K562 (cell line): ENCODE data around the gene HPX. TPM values are rescaled to one million over a fixed set of nuclear protein-coding genes. Genes with fewer than 3 reads are reported as not detected.
A peak's percentile ranks its signal among the peaks of the same experiment; 100 is the strongest.

Source experiments
- ASH1L ChIP-seq: fragments of 450-650 bp; IDR thresholded peaks from 2 replicates; pipeline ENCODE4 v1.6.1; 2018; ENCODE audit warnings: borderline replicate concordance, mild to moderate bottlenecking, low read depth; ENCODE audit not compliant: partially characterized antibody
- CEBPZ ChIP-seq: fragments of 150-350 bp; IDR thresholded peaks from 2 replicates; pipeline ENCODE4 v1.6.1; 2014; ENCODE audit warnings: low read depth, mild to moderate bottlenecking, low read length, borderline replicate concordance
- CHD1 ChIP-seq: fragments of 200-600 bp; sonication (generic); IDR thresholded peaks from one replicate; pipeline ENCODE4 v1.6.1; 2012; ENCODE audit warnings: mild to moderate bottlenecking, moderate library complexity, low read length, inconsistent platforms
- EGR1 ChIP-seq: fragments of 450-650 bp; conservative IDR thresholded peaks from 2 replicates; pipeline ENCODE4 v1.6.1; 2017; ENCODE audit warnings: mild to moderate bottlenecking
- FOXA3 ChIP-seq, 2 experiments: fragments of 450-650 bp in 1 of 2; sonication (generic) in 1 of 2; formaldehyde crosslinking; IDR thresholded peaks in 1 of 2; conservative IDR thresholded peaks in 1 of 2; 2 replicates each; pipeline versions ENCODE4 v1.4.0 to v1.8.0; 2020 to 2022; ENCODE audit warnings: mild to moderate bottlenecking in 2 of 2, missing genetic modification reagents in 1 of 2
- HMGXB4 ChIP-seq: sonication (generic); formaldehyde crosslinking; IDR thresholded peaks from 2 replicates; pipeline ENCODE4 v1.8.1; 2023; ENCODE audit warnings: mild to moderate bottlenecking, missing genetic modification reagents
- HNRNPK ChIP-seq: fragments of 200-400 bp; formaldehyde crosslinking; IDR thresholded peaks from one replicate; pipeline ENCODE4 v1.6.1; 2018; ENCODE audit warnings: mild to moderate bottlenecking, low read depth, low read length; ENCODE audit not compliant: poor library complexity, severe bottlenecking
- HNRNPL ChIP-seq: fragments of 200-400 bp; formaldehyde crosslinking; IDR thresholded peaks from 2 replicates; pipeline ENCODE4 v1.6.1; 2017; ENCODE audit warnings: low read depth, mild to moderate bottlenecking, low read length
- ILK ChIP-seq: fragments of 450-650 bp; IDR thresholded peaks from 2 replicates; pipeline ENCODE4 v1.6.1; 2016; ENCODE audit warnings: missing genetic modification characterization, low read depth, mild to moderate bottlenecking, missing compliant biosample characterization, moderate library complexity, borderline replicate concordance
- NCOA1 ChIP-seq: fragments of 450-650 bp; IDR thresholded peaks from 2 replicates; pipeline ENCODE4 v1.6.1; 2016; ENCODE audit warnings: low read depth
- NR2C2 ChIP-seq, 2 experiments: fragments of 200-800 bp in 1 of 2; sonication (Bioruptor generic) in 1 of 2; sonication (generic) in 1 of 2; formaldehyde crosslinking in 1 of 2; IDR thresholded peaks; 2 replicates each; pipeline versions ENCODE4 v1.6.1 to v1.8.0; 2016 to 2022; ENCODE audit warnings: mild to moderate bottlenecking in 1 of 2, missing compliant biosample characterization in 1 of 2, missing genetic modification characterization in 1 of 2, missing genetic modification reagents in 1 of 2
- PCBP1 ChIP-seq: fragments of 200-400 bp; formaldehyde crosslinking; IDR thresholded peaks from 2 replicates; pipeline ENCODE4 v1.6.1; 2018; ENCODE audit warnings: mild to moderate bottlenecking, low read depth, low read length; ENCODE audit not compliant: poor library complexity, severe bottlenecking
- PREB ChIP-seq: sonication (generic); formaldehyde crosslinking; IDR thresholded peaks from 2 replicates; pipeline ENCODE4 v1.8.1; 2023; ENCODE audit warnings: mild to moderate bottlenecking, missing genetic modification reagents
- SAP30 ChIP-seq: fragments of 200-600 bp; sonication (generic); IDR thresholded peaks from 2 replicates; pipeline ENCODE4 v1.6.1; 2012; ENCODE audit warnings: borderline replicate concordance, low read depth, mild to moderate bottlenecking, moderate library complexity, low read length, control low read depth, inconsistent platforms; ENCODE audit not compliant: insufficient read depth, poor library complexity, severe bottlenecking
- SP2 ChIP-seq: IDR thresholded peaks from 2 replicates; pipeline ENCODE4 v1.6.1; 2011; ENCODE audit warnings: mild to moderate bottlenecking, low read depth, low read length, moderate library complexity; ENCODE audit not compliant: poor library complexity, severe bottlenecking; ENCODE audit errors: extremely low read depth
- STAT5A ChIP-seq: IDR thresholded peaks from 2 replicates; pipeline ENCODE4 v1.6.1; 2012; ENCODE audit warnings: low read length, inconsistent platforms, borderline replicate concordance
- THAP12 ChIP-seq: fragments of 250-450 bp; sonication (Bioruptor Pico); IDR thresholded peaks from 2 replicates; pipeline ENCODE4 v1.9.0; 2021; ENCODE audit warnings: mild to moderate bottlenecking, inconsistent platforms
- ZC3H8 ChIP-seq: fragments of 450-650 bp; IDR thresholded peaks from 2 replicates; pipeline ENCODE4 v1.6.1; 2017
- ZNF586 ChIP-seq: fragments of 450-650 bp; formaldehyde crosslinking; conservative IDR thresholded peaks from 2 replicates; pipeline ENCODE4 v1.4.0; 2020; ENCODE audit warnings: mild to moderate bottlenecking, moderate library complexity
- polyA plus RNA-seq, 8 experiments: library from polyadenylated mRNA; depleted of rRNA in 4 of 8; stranded (reverse) in 5 of 8; unstranded in 3 of 8; fragments of >200 nt; fragmentation: Nextera tagmentation in 2 of 8; fragmentation: Illumina TruSeq in 1 of 8; extraction: Ambion mirVana in 2 of 8; extraction: Trizol in 1 of 8; gene quantifications; 2 replicates each; pipeline versions ENCODE4 v1.2.1 to v1.2.3, GENCODE V29; 2011 to 2014; ENCODE audit warnings: inconsistent platforms in 1 of 8, missing spikeins in 1 of 8
- total RNA-seq, 7 experiments: library from RNA; depleted of rRNA in 6 of 7; stranded (reverse); fragments of >200 nt in 6 of 7; fragmentation: Illumina TruSeq in 2 of 7; extraction: Trizol in 2 of 7; gene quantifications; 2 replicates each; pipeline versions ENCODE4 v1.2.1 to v1.2.3, GENCODE V29; 2011 to 2021; ENCODE audit warnings: low replicate concordance in 1 of 7

Gene HPX
- total and polyA plus RNA-seq, 9 of the 15 experiments (the other 6 are each of a cell fraction or from before 2014, with no cell fraction given): 0.12 to 1.2 (median 0.49) TPM; not detected in 1

GRCh38 chr11:6481924-6482275 lies 41.1 kb upstream of the HPX start (continued):
- no peak for TF ChIP-seq SAP30
- TF ChIP-seq STAT5A: no peak
- TF ChIP-seq ZNF586 (CRISPR knock-in tag): no peak
- TF ChIP-seq HNRNPK: no peak
- no peak for TF ChIP-seq EGR1
- TF ChIP-seq CEBPZ: no peak
- TF ChIP-seq PREB: peak; percentile 39; the same call in 1 of the 2 replicates
- no peak; the same call in 1 of the 2 replicates for TF ChIP-seq THAP12
- no peak for TF ChIP-seq ILK (tag)
- peak; percentile 41 for TF ChIP-seq CHD1
- no peak for TF ChIP-seq HNRNPL
- peak; percentile 3; the same call in 1 of the 2 replicates for TF ChIP-seq HMGXB4
- no peak for TF ChIP-seq NR2C2 (CRISPR knock-in tag; IDR thresholded peaks at IDR 0.05)
- TF ChIP-seq NR2C2 (tag; IDR thresholded peaks at IDR 0.05): no peak
- TF ChIP-seq FOXA3 (CRISPR knock-in tag; conservative IDR thresholded peaks at IDR 0.05 in 1 of 2, IDR thresholded peaks at IDR 0.05 in 1 of 2): peak in 1 of 2 experiments; percentile 74; a peak in 1 of 4 replicates
- no peak for TF ChIP-seq ASH1L
- no peak for TF ChIP-seq ZC3H8
- TF ChIP-seq NCOA1: no peak
- no peak for TF ChIP-seq SP2
- TF ChIP-seq PCBP1: no peak
